CD4-positive, CD25-positive, alpha-beta regulatory T cell (primary cell): ENCODE measurements around the gene TRIOBP. TPM values are rescaled to one million over a fixed set of nuclear protein-coding genes. Genes with fewer than 3 reads are reported as not detected.
"Not testable (repeated sequence)": the region's sequence is repeated elsewhere in the genome, so short reads cannot be mapped to it uniquely, and the experiment has no call there.

ENCODE experiments used
- ATAC-seq, 2 donors: fragments of 150-1000 bp; cut with Tn5 transposase; one replicate each; pipeline ENCODE4 v1.10.0; 2021; ENCODE audit warnings: low read depth in 2 of 2, moderate number of reproducible peaks in 2 of 2, moderate library complexity in 1 of 2
- DNase-seq, 3 donors: peaks; one replicate each; pipeline versions ENCODE4 v3.0.0 to v3.0.0-alpha.2; 2012 to 2022; ENCODE audit warnings: mixed read lengths in 1 of 3
- H3K27ac ChIP-seq: one replicate; pipeline ENCODE4 v1.7.0; 2013; ENCODE audit warnings: mild to moderate bottlenecking, low read length; ENCODE audit not compliant: insufficient read depth, poor library complexity, severe bottlenecking
- H3K27me3 ChIP-seq: one replicate; pipeline ENCODE4 v1.7.0; 2013; ENCODE audit warnings: low read length; ENCODE audit not compliant: control insufficient read depth, insufficient read depth
- H3K36me3 ChIP-seq: one replicate; pipeline ENCODE4 v1.7.0; 2013; ENCODE audit warnings: mild to moderate bottlenecking, low read length, moderate library complexity; ENCODE audit not compliant: control insufficient read depth, insufficient read depth
- H3K4me1 ChIP-seq: 2 replicates; pipeline ENCODE4 v1.7.0; 2013; ENCODE audit warnings: mild to moderate bottlenecking, low read length; ENCODE audit not compliant: insufficient read depth, control insufficient read depth, poor library complexity, severe bottlenecking
- H3K4me3 ChIP-seq: one replicate; pipeline ENCODE4 v1.7.0; 2013; ENCODE audit warnings: low read depth, mild to moderate bottlenecking, low read length, moderate library complexity
- H3K9me3 ChIP-seq, 2 experiments: 1 replicate in 1 of 2; 2 replicates in 1 of 2; pipeline ENCODE4 v1.7.0; 2013; ENCODE audit warnings: low read length in 2 of 2, mild to moderate bottlenecking in 1 of 2, moderate library complexity in 1 of 2; ENCODE audit not compliant: control insufficient read depth in 2 of 2
- H3K27ac Mint-ChIP-seq, 3 donors: one replicate each; pipeline ENCODE4 v1.8.0; 2020 to 2022; ENCODE audit warnings: mild to moderate bottlenecking in 3 of 3, mixed read lengths in 3 of 3, moderate library complexity in 2 of 3
- H3K27me3 Mint-ChIP-seq: one replicate; pipeline ENCODE4 v1.8.0; 2022; ENCODE audit warnings: mild to moderate bottlenecking, mixed read lengths
- H3K36me3 Mint-ChIP-seq: one replicate; pipeline ENCODE4 v1.8.0; 2020; ENCODE audit warnings: mixed read lengths
- H3K4me1 Mint-ChIP-seq, 4 donors: one replicate each; pipeline ENCODE4 v1.8.0; 2020 to 2022; ENCODE audit warnings: mixed read lengths in 4 of 4, mild to moderate bottlenecking in 1 of 4
- H3K4me3 Mint-ChIP-seq, 4 donors: one replicate each; pipeline ENCODE4 v1.8.0; 2020 to 2022; ENCODE audit warnings: mild to moderate bottlenecking in 4 of 4, mixed read lengths in 4 of 4, moderate library complexity in 3 of 4
- H3K9me3 Mint-ChIP-seq, 7 donors: one replicate each; pipeline ENCODE4 v1.8.0; 2020 to 2022; ENCODE audit warnings: mixed read lengths in 7 of 7, mild to moderate bottlenecking in 3 of 7, moderate library complexity in 2 of 7
- polyA plus RNA-seq, 4 donors: library from polyadenylated mRNA; unstranded; fragments of 300-500 nt; fragmentation: Illumina TruSeq; gene quantifications; one replicate each; pipeline ENCODE4 v1.2.3, GENCODE V29; 2021
- total RNA-seq: library from RNA; stranded (reverse); gene quantifications from one replicate; pipeline ENCODE4 v1.2.3, GENCODE V29; 2022

Gene TRIOBP
- total and polyA plus RNA-seq, 5 donors from 2014 or later = 10.9 to 24.8 (median 14.0) TPM

- Histone ChIP-seq H3K4me1 (peaks cover 21% of the 10 kb centered on the region), H3K9me3 (no peaks in the 10 kb centered on the region), H3K27ac (no peak overlapping the region), H3K27me3 (no peaks in the 10 kb centered on the region), H3K36me3 (peaks cover 54% of the 10 kb centered on the region), H3K4me3 (no peak overlapping the region)
- H3K9me3 Mint-ChIP-seq = no peaks in the 10 kb centered on the region
- peaks cover 4 to 30% (median 22%) of the 10 kb centered on the region in 4 donors for H3K4me1 Mint-ChIP-seq
- H3K27ac Mint-ChIP-seq = peak overlapping the region in 1 of 3 donors; percentile 20
- ATAC-seq (no peak), DNase-seq (no peak)
- peak overlapping the region in 1 of 4 donors; percentile 58 for H3K4me3 Mint-ChIP-seq
- H3K27me3 Mint-ChIP-seq = peaks cover 3% of the 10 kb centered on the region
- peaks cover 29% of the 10 kb centered on the region for H3K36me3 Mint-ChIP-seq
Observed at GRCh38 chr22:37690407-37690806, 6.4 kb upstream of the TRIOBP start.

- Histone ChIP-seq H3K36me3 (peaks cover 54% of the 10 kb centered on the region), H3K4me3 (no peak overlapping the region), H3K27ac (no peak overlapping the region), H3K9me3 (no peaks in the 10 kb centered on the region), H3K4me1 (peaks cover 16% of the 10 kb centered on the region), H3K27me3 (no peaks in the 10 kb centered on the region)
- ATAC-seq (no peak), DNase-seq (no peak)
- peak overlapping the region in 1 of 4 donors; percentile 38 for H3K4me3 Mint-ChIP-seq
- peaks cover 2 to 32% (median 20%) of the 10 kb centered on the region in 4 donors for H3K4me1 Mint-ChIP-seq
- peaks cover 29% of the 10 kb centered on the region for H3K36me3 Mint-ChIP-seq
- no peaks in the 10 kb centered on the region for H3K27me3 Mint-ChIP-seq
- no peak overlapping the region for H3K27ac Mint-ChIP-seq
- no peaks in the 10 kb centered on the region for H3K9me3 Mint-ChIP-seq
Observed at GRCh38 chr22:37690901-37691504, 5.8 kb upstream of the TRIOBP start.

GRCh38 chr22:37692627-37693285 is 4.1 kb upstream of the TRIOBP start:
- ATAC-seq (no peak), DNase-seq (no peak)
- Mint-ChIP-seq H3K36me3 (peaks cover 29% of the 10 kb centered on the region), H3K4me3 (peak overlapping the region in 1 of 4 donors; percentile 21), H3K4me1 (peaks cover 0 to 27% (median 12%) of the 10 kb centered on the region in 4 donors), H3K27ac (peak overlapping the region; percentile 44 to 88 (median 79)), H3K27me3 (no peaks in the 10 kb centered on the region), H3K9me3 (no peaks in the 10 kb centered on the region)
- no peaks in the 10 kb centered on the region for H3K9me3 ChIP-seq
- H3K4me1 ChIP-seq = peaks cover 4% of the 10 kb centered on the region
- no peaks in the 10 kb centered on the region for H3K27me3 ChIP-seq
- H3K27ac ChIP-seq = no peak overlapping the region
- no peak overlapping the region for H3K4me3 ChIP-seq
- H3K36me3 ChIP-seq = peaks cover 54% of the 10 kb centered on the region

GRCh38 chr22:37694131-37694530 is 2.7 kb upstream of the TRIOBP start:
- peaks cover 0 to 20% (median 5%) of the 10 kb centered on the region in 4 donors for H3K4me1 Mint-ChIP-seq
- H3K27ac ChIP-seq, H3K9me3 ChIP-seq, H3K27ac Mint-ChIP-seq, H3K4me1 ChIP-seq, DNase-seq, H3K27me3 Mint-ChIP-seq, H3K9me3 Mint-ChIP-seq, H3K4me3 Mint-ChIP-seq, H3K27me3 ChIP-seq, H3K4me3 ChIP-seq, ATAC-seq: not testable (repeated sequence)
- H3K36me3 ChIP-seq = peaks cover 43% of the 10 kb centered on the region
- peaks cover 23% of the 10 kb centered on the region for H3K36me3 Mint-ChIP-seq

- not testable (repeated sequence) for ATAC-seq, H3K27me3 Mint-ChIP-seq, H3K27me3 ChIP-seq, H3K4me1 ChIP-seq, H3K27ac Mint-ChIP-seq, H3K9me3 ChIP-seq, DNase-seq, H3K9me3 Mint-ChIP-seq, H3K4me3 ChIP-seq, H3K27ac ChIP-seq
- peaks cover 26% of the 10 kb centered on the region for H3K36me3 ChIP-seq
- Mint-ChIP-seq H3K4me3 (peak overlapping the region in 2 of 4 donors; percentile 4 to 41), H3K36me3 (peaks cover 16% of the 10 kb centered on the region), H3K4me1 (peaks cover 0 to 17% (median 5%) of the 10 kb centered on the region in 4 donors)
Observed at GRCh38 chr22:37696260-37696656, 590 bp upstream of the TRIOBP start.

GRCh38 chr22:37697538-37697835 is 639 bp downstream of the TRIOBP start:
- no peaks in the 10 kb centered on the region for H3K27me3 ChIP-seq
- H3K4me1 ChIP-seq = no peaks in the 10 kb centered on the region
- H3K9me3 Mint-ChIP-seq = no peaks in the 10 kb centered on the region
- ATAC-seq (no peak), DNase-seq (no peak)
- no peak overlapping the region for H3K4me3 ChIP-seq
- no peaks in the 10 kb centered on the region for H3K9me3 ChIP-seq
- H3K36me3 Mint-ChIP-seq = peaks cover 13% of the 10 kb centered on the region
- H3K27ac Mint-ChIP-seq = no peak overlapping the region
- H3K4me1 Mint-ChIP-seq = peaks cover 0 to 17% (median 5%) of the 10 kb centered on the region in 4 donors
- H3K27me3 Mint-ChIP-seq = no peaks in the 10 kb centered on the region
- no peak overlapping the region for H3K4me3 Mint-ChIP-seq
- H3K27ac ChIP-seq = no peak overlapping the region
- H3K36me3 ChIP-seq = peaks cover 16% of the 10 kb centered on the region

- Histone ChIP-seq H3K4me3 (no peak overlapping the region), H3K27ac (no peak overlapping the region), H3K27me3 (no peaks in the 10 kb centered on the region), H3K36me3 (no peaks in the 10 kb centered on the region), H3K4me1 (no peaks in the 10 kb centered on the region), H3K9me3 (no peaks in the 10 kb centered on the region)
- Mint-ChIP-seq H3K9me3 (no peaks in the 10 kb centered on the region), H3K27me3 (no peaks in the 10 kb centered on the region), H3K4me3 (no peak overlapping the region), H3K27ac (no peak overlapping the region), H3K36me3 (peaks cover 18% of the 10 kb centered on the region), H3K4me1 (peaks cover 0 to 9% (median 3%) of the 10 kb centered on the region in 4 donors)
- no peak for ATAC-seq
- DNase-seq = no peak
Observed at GRCh38 chr22:37701141-37701786, 4.4 kb downstream of the TRIOBP start.
